22Rv1 (cell line): ENCODE results near the gene ARHGEF28.

Experiments
- H3K27ac ChIP-seq: fragments of 450-650 bp; 2 replicates; pipeline ENCODE4 v1.5.1; 2017
- ZFX ChIP-seq: fragments of 450-650 bp; IDR thresholded peaks from 2 replicates; pipeline ENCODE4 v1.6.1; 2017; ENCODE audit warnings: antibody characterized with exemption, borderline replicate concordance
- TF ChIP-seq, protein P1 (sequence below): fragments of 450-650 bp; IDR thresholded peaks from 2 replicates; pipeline ENCODE4 v1.5.1; 2017; ENCODE audit warnings: mild to moderate bottlenecking

The ARHGEF28 gene

DNA sequence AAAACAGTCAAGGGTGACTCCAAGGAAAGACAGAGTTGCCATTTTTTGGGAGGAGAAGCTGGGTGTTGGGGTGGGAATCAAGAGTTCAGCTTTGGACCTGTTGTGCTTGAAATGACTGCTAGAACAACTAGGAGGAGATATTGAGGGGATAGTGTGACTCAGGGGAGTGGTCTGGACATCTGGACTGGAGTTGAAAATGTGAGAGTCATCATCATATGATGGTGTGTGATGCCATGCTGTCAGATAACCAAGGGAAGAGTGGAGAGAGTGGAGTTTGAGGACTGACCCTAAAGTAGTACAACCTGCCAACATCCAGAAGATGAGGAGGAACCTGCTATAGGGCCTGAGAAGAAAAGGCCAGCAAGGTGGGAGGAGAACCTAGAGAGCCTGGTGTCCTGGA, 199.7 kb downstream of the ARHGEF28 start:
- no peak for TF ChIP-seq ZFX
- TF ChIP-seq, protein P1, sequence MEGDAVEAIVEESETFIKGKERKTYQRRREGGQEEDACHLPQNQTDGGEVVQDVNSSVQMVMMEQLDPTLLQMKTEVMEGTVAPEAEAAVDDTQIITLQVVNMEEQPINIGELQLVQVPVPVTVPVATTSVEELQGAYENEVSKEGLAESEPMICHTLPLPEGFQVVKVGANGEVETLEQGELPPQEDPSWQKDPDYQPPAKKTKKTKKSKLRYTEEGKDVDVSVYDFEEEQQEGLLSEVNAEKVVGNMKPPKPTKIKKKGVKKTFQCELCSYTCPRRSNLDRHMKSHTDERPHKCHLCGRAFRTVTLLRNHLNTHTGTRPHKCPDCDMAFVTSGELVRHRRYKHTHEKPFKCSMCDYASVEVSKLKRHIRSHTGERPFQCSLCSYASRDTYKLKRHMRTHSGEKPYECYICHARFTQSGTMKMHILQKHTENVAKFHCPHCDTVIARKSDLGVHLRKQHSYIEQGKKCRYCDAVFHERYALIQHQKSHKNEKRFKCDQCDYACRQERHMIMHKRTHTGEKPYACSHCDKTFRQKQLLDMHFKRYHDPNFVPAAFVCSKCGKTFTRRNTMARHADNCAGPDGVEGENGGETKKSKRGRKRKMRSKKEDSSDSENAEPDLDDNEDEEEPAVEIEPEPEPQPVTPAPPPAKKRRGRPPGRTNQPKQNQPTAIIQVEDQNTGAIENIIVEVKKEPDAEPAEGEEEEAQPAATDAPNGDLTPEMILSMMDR = no peak
- no peak overlapping the region for H3K27ac ChIP-seq

DNA sequence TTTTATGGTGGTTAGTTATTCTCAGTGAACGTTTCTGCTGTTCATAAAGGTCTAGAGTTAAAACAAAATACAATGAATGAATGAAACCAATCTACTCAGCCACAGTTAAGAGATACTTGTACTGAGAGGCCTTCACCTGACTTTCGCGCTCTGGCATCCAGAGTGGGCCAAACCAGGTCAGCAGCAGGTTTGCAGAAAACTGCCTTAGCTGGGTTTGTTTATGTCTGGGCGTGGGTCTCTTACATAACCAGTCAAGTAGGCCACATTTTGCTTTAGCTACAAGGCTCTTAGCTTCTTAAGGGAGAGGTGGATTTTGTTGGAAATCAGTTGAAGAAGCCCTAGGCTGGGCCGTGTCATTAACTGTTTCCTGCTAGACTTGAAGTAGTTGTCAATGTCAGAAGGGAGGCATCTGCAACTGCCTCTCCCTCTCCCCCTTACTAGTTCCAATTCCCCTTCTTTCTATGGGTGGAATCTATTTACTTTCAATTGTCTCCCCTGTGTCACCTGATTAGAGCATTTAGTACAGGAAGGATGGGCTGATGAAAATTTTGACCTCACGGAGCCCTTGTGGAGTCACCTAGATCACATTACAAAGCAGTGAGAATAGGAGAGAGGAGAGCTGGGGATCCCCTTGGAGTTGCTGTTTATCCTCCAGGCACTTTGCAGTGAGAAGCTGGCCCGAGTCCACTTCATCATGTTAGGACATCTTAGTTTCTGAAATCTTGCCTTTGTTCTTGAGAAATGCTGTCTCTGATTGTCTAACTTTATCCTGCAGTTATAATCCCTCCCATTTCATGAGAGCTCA, 200.5 kb downstream of the ARHGEF28 start:
- H3K27ac ChIP-seq = no peak overlapping the region

DNA sequence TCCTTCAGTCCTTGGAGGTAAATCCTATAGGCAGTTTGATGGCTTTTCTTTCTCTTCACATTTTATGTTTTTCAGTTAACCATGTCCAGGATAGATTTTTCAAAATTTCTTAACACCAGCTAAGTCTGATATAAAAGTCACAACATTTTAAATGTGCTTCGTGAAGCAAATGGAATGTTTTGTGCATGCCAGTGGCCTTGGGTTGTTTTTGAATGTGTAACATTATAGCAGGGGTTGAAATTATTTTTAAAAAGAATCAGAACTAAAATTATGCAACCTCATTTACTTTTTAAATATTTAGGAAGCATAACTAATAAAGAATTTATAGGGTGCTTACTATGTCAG, 201.1 kb downstream of the ARHGEF28 start:
- no peak for TF ChIP-seq ZFX
- TF ChIP-seq, protein P1 = no peak
- H3K27ac ChIP-seq = no peak overlapping the region

More for the DNA sequence above, 200.5 kb downstream of the ARHGEF28 start:
- TF ChIP-seq, protein P1 = no peak
- TF ChIP-seq ZFX = no peak

DNA sequence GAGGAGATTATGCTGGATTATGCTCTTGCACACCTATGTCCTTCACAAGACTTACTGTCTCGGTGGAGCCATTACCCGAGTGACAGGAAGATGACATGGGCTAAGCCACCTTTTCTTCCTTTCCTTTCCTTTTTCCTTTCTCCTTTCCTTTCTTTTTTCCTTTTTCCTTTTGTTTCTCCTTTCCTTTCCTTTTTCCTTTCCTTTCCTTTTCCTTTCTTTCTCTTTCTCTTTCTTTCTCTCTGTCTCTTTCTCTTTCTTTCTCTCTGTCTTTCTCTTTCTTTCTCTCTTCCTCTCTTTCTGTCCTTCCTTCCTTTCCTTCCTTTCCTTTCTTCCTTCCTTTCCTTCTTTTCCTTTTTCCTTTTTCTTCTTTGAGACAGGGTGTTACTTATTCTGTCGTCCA, 202.5 kb downstream of the ARHGEF28 start:
- H3K27ac ChIP-seq = no peak overlapping the region
- no peak for TF ChIP-seq ZFX
- TF ChIP-seq, protein P1 = no peak

DNA sequence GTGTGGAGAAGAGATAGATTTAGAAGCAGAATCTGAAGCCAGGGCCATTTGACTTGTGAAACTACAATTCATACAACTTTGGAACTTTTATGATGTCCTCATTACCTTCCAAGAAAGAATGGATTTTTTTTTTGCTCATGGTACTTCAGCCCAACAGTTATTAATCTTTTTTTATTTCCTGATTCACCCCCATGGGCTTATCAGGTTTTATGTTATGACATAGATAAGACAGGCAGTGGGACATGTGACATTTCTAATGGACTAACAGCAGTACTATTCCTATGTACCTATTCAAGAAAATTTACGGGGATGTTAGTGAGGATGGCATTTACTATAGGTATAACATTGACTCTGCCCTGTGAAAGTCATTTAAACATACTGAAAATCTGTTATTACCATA, 204.7 kb downstream of the ARHGEF28 start:
- H3K27ac ChIP-seq = no peak overlapping the region
- no peak for TF ChIP-seq ZFX
- TF ChIP-seq, protein P1 = no peak

DNA sequence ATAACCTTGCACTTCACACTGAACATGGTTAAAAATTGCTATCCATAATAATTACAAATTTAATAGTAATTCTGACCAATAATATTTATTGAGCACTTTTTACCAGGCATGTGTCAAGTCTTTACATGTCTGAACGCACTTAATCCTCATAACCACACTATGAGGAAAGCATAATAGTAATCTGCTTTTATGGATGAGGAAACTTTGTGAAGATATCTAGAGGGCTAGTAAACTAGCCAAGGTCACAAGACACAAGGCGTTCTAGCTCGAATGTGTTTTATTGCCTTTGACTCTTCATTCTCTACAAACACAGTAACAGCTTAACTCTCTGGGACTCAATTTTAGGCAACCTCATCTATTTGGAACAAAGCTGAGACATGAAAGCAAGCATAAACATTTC, 205.1 kb downstream of the ARHGEF28 start:
- no peak overlapping the region for H3K27ac ChIP-seq
- no peak for TF ChIP-seq ZFX
- TF ChIP-seq, protein P1 = no peak

DNA sequence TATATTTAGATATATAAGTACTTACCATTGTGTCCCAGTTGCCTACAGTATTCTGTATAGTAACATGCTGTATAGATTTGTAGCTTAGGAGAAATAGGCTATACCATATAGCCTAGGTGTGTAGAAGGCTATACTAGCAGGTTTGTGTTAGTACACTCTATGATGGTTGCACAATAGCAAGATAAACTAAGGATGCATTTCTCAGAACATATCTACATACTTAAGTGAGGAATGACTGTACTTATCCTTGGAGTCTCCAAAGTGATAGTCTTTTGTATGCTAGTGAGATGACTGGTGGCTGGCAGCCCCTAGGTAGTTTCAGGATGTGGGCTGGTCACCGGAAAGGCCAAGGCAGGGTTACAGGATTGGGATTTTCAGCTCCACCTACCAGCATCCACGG, 208.7 kb downstream of the ARHGEF28 start:
- no peak overlapping the region for H3K27ac ChIP-seq
- TF ChIP-seq, protein P1 = no peak
- TF ChIP-seq ZFX = no peak
